ENCODE measurements around the gene RAD18. TPM values are rescaled to one million over a fixed set of nuclear protein-coding genes. Genes with fewer than 3 reads are reported as not detected.

Gene RAD18
- total RNA-seq, 1 donor from 2014 or later, result 6.6 TPM

- DNase-seq (ENCODE audit: low spot score), result no peak
These were observed 125.0 kb downstream of the RAD18 start for GRCh38 chr3:8838234-8838633.

DNA sequence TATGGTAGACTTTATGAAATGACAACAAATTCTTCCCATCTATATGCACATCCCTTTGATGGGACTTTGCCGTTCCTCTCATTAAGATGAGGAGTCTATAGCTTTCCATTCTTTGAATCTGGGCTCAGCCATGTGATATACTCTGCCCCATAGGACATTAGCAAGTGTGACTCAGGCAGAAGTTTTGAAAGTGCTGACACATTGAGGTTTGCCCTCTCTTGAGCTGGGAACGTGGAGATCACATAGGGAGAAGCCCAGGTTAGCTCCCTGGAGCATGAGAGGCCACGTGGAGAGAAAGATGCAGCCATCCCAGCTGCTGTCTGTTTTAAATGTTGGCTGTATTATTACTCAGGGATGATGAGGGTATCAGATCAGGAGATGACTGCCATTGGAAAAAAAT, 126.1 kb downstream of the RAD18 start:
- no peak for DNase-seq (ENCODE audit: low spot score)

GRCh38 chr3:8836096-8836495, 127.2 kb downstream of the RAD18 start:
- DNase-seq (ENCODE audit: low spot score), result no peak

- DNase-seq (ENCODE audit: low spot score), result no peak
These were observed 127.9 kb downstream of the RAD18 start for GRCh38 chr3:8835385-8835784.

GRCh38 chr3:8834974-8835373, 128.3 kb downstream of the RAD18 start:
- DNase-seq (ENCODE audit: low spot score), result no peak

DNA sequence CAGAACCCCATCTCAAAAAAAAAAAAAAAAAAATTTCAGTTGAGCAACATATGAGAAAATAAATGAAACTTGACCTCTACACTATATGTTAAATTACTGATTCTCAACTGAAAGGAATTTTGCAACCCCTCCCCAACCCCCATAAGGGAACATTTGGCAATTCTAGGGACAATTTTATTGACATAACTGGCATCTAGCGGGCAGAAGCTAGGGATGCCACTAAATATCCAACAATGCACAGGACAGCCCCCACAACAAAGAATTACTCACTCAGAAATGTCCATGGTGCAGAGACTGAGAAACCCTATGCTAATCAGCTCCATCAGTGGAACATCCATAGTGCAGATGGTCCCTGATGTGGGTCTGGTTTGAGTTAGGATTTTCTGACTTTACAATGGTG, 135.6 kb downstream of the RAD18 start:
- DNase-seq (ENCODE audit: low spot score), result no peak

Other genes starting within 250 kb of the RAD18 start
- not detected for gene CAV3, start 229.7 kb downstream of the RAD18 start, total RNA-seq
- gene OXTR, start 193.9 kb downstream of the RAD18 start, total RNA-seq, result 0.06 TPM